Measurements from ENCODE around the gene NME3. TPM values are rescaled to one million over a fixed set of nuclear protein-coding genes. Genes with fewer than 3 reads are reported as not detected.
A peak's percentile ranks its signal among the peaks of the same experiment; 100 is the strongest.
"Not testable (repeated sequence)": the region's sequence is repeated elsewhere in the genome, so short reads cannot be mapped to it uniquely, and the experiment has no call there.

The NME3 gene
- polyA plus RNA-seq (ENCODE audit: insufficient read length in 4 of 4) = 10 to 100 TPM; 23.1 to 46.8 (median 37.7) TPM

DNA sequence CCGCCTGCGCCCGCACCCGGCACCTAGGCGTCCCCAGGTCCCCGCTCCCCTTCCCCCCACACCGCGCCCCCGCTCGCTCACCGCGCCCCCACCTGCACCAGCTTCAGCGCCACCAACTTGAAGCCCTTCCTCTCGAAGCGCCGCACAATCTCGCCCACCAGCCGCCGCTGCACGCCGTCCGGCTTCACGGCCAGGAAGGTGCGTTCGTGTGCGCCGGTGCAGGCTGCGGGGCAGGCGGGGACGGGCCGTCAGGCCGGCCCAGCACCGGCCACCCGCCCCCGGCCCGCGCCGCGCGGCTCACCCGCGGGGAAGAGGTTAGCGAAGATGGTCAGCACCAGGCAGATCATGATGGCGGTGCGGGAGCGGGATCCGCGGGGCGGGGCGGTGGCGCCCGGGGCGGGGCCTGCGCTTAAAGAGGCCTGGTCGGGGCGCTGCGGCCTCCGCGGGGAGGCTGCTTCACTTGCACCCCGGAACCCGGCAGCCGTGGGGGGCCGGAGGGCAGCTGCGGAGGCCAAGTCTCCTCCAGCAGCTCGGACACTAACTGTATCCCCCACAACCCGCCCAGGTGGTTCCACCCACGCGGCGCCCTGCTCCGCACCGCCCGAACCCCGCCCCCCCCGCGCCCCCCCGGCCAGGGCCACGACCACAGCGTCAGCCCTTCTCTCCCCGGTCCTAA lies at the start of gene NME3:
Gene NME3, minus strand, starts transcription at position 356 of the 676 bp plus-strand sequence. Its CDS starts 9 bp downstream, at position 347.
- DNase-seq (ENCODE audit: low read depth in 4 of 4, low spot score in 2 of 4) = no peak

GRCh38 chr16:1820946-1821290 lies 49.6 kb upstream of the NME3 start:
- no peak for DNase-seq (ENCODE audit: low read depth in 4 of 4, low spot score in 2 of 4)

DNA sequence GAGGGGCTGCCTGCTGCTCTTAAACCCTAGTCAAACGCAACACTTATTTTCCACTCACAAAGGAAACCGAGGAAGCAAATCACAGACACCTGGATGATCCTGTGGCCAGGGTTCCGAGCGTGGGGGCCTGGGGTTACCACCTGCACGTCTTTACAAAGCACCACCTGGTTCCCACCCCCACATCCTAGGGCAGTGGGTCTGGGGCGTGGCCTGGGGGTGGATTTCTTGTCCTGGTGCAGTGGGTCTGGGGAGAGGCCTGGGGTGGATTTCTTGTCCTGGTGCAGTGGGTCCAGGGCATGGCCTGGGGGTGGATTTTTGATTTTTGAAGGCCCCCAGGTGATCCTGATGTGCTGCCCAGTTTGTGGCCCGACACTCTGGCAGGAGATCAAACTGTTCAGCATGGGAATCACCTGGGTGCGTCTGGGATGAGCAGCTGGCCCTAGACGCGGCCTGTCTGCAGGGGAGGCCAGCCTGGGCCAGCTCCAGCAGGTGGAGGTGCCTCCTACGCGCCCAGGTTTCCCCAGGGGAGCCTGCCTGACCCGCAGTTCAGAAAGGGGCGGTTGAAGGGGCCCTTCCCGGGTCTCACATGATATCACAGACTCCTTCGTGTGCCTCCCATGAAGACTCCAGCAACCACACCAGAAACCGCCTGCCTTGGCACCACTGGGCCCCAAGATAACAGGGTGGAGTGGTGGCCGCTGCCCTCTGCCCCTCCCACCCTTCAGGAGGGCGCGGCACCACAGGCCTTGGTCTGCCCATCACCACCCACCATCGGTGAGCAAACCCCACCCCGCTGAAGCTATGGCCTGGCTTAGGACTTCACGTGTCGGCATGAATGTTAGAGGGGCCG lies 49.0 kb upstream of the NME3 start:
- DNase-seq (ENCODE audit: low read depth in 4 of 4, low spot score in 2 of 4) = no peak

- no peak for DNase-seq (ENCODE audit: low read depth in 4 of 4, low spot score in 2 of 4)
Measured at GRCh38 chr16:1819611-1820010, 48.3 kb upstream of the NME3 start.

GRCh38 chr16:1818873-1819525 lies 47.7 kb upstream of the NME3 start:
- no peak for DNase-seq (ENCODE audit: low read depth in 4 of 4, low spot score in 2 of 4)

- no peak for DNase-seq (ENCODE audit: low read depth in 4 of 4, low spot score in 2 of 4)
Measured at GRCh38 chr16:1818204-1818872, 47.0 kb upstream of the NME3 start.

DNA sequence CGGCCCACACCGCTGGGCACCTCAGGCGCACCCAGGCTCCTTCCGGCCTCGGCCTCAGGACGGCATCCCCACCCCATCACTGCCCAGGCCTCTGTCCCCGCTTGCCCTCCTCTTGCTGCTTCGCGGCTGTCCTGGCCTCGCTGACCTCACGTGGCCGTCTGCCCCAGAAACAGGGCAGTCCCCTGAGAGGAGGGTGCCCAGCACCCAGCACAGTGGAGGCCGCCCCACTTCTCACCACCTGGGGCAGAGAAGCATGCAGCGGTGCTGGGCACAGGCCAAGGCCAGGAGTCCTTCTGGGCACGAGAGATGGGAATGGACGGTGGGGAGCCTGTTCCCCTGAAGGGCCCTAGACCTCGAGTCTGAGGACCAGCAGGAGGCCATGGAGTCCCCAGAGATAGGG lies 46.4 kb upstream of the NME3 start:
- no peak for DNase-seq (ENCODE audit: low read depth in 4 of 4, low spot score in 2 of 4)

- no peak for DNase-seq (ENCODE audit: low read depth in 4 of 4, low spot score in 2 of 4)
Measured at GRCh38 chr16:1817276-1817589, 45.9 kb upstream of the NME3 start.

DNA sequence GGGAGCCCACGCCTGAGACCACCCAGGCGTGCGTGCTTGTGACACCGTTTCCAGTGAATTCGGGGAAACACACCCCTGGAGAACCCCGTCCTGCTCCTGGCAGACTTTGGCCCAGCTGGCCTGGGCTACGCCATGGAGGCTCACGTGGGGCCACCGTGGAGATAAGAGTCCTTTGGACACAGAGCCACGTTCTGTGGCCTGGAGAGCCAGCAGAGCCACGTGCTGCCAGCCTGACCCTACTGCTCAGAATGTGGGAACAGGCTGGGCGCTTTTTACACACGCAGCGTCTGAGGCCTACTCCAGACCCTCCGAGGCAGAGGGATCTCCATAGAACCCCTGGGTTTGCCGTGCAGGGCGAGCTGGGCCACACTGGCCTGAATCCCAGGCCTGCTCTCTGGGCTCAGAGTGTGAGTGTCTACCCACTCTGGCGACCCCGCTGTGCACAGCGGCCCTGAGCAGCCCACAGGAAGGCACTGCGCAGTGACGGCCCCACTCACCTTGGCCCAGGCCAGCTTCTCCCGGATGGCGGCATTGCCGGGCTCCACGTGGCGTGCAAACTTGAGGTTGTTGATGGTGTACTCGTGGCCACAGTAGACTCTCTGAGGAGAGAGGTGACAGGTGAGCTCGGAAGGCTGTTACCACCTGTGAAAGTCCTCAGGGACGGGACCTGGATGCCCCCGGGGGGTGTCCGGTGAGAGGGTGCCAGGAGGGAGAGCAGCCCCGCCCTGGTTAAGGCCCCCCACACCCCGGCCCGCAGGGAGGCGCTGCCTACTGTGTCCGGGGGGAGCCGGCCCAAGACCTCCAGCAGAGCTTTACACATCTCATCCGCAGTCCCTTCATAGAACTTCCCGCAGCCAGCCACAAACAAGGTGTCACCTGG lies 45.3 kb upstream of the NME3 start:
- DNase-seq (ENCODE audit: low read depth in 4 of 4, low spot score in 2 of 4) = no peak

DNA sequence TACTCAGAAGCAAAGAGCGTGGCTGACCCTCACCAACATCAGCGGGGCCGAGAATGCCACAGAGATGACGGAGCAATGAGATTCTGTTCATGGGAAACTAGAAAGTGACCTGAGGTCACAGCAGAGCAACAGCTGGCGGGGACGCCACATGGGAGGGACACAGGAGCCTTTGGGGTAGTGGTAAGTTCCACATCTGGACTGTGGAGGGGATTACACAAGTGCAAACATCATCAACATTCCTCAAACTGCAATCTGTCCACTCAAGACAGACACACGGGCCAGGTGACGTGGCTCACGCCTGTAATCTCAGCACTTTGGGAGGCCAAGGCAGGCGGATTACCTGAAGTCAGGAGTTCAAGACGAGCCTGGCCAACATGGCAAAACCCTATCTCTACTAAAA lies 44.1 kb upstream of the NME3 start:
- DNase-seq (ENCODE audit: low read depth in 4 of 4, low spot score in 2 of 4) = no peak

DNA sequence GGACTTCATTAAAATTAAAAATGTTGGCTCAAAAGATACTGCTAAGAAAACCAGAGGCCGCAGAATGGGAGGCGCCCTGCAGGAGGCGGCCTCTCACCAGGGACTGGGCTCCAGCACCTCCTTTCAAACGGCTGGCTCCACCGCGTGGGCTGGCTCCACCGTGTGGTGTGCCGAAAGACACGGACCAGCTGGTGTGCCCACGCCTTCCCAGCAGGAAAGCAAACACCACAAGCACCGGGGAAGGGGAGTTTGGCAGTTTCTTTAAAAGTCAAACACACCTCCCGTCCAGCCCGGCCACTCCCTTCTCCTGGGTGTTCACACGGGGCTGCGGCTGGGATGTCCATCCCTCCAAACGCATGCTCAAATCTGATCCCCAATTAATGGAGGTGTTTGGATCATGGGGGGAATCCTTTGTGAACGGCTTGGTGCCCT lies 41.4 kb upstream of the NME3 start:
- DNase-seq (ENCODE audit: low read depth in 4 of 4, low spot score in 2 of 4) = peak in 1 of 4 donors; percentile 58

DNA sequence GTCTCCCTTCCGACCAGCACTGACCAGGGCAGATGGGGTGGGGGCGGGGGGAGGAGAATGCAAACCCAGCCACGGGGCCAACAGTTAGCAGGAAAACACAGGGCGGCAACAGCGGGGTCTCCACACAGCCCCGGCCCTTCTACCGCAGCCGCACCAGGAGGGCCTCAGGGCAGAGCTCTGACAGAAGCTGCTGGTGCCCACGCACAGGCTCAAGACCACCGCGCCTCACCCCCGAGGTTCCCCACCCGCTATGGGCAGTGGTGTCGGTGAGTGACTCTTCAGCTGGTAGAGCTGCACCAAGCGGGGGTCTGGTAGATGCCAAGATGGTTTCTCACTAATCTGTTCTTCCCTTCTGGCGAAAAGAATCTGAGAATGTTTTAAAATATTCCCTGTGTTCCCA lies 39.2 kb upstream of the NME3 start:
- DNase-seq (ENCODE audit: low read depth in 4 of 4, low spot score in 2 of 4) = no peak

GRCh38 chr16:1810106-1810505 lies 38.8 kb upstream of the NME3 start:
- DNase-seq (ENCODE audit: low read depth in 4 of 4, low spot score in 2 of 4) = no peak

DNA sequence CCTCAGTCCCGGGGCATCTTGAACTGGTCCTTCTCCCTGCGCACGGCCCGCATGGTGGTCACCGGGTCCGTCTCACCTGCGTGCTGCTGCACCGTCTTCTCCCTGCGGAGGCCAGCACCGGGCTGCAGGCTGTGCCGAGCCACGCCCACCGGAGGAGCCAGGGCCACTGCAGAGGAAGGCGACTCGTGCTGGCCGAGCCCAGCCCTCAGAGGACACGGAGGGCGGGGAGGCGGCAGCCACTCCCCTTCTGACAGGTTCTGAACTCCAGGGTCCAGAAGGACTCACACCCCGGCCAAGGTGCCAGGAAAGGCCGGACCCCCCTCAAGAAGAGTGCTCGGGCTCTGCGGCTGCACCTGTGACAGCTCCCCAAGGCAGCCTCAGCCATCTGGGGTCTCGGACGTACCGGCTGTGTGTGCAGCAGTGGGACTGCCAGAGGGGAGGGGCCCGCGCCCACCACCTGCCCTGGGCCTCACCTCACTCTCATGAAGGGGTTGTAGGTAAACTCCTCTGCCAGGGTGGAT lies 38.0 kb upstream of the NME3 start:
- DNase-seq (ENCODE audit: low read depth in 4 of 4, low spot score in 2 of 4) = no peak

- DNase-seq (ENCODE audit: low read depth in 4 of 4, low spot score in 2 of 4) = no peak
Measured at GRCh38 chr16:1808691-1809090, 37.3 kb upstream of the NME3 start.

GRCh38 chr16:1807626-1808025 lies 36.3 kb upstream of the NME3 start:
- DNase-seq (ENCODE audit: low read depth in 4 of 4, low spot score in 2 of 4) = no peak

- no peak for DNase-seq (ENCODE audit: low read depth in 4 of 4, low spot score in 2 of 4)
Measured at GRCh38 chr16:1800701-1801100, 29.4 kb upstream of the NME3 start.

DNA sequence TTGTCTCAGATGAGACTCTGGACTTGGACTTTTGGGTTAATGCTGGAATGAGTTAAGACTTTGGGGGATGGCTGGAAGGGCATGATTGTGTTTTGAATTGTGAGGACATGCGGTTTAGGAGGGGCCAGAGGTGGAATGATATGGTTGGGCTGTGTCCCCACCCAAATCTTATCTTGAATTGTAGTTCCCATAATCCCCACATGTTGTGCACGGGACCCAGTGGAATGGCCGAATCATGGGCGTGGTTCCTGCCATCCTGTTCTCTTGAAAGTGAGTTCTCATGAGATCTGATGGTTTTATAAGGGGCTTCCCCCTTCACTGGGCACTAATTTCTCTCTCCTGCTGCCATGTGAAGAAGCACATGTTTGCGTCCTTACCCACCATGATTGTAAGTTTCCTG lies 27.9 kb upstream of the NME3 start:
- DNase-seq (ENCODE audit: low read depth in 4 of 4, low spot score in 2 of 4) = not testable (repeated sequence)

- DNase-seq (ENCODE audit: low read depth in 4 of 4, low spot score in 2 of 4) = no peak
Measured at GRCh38 chr16:1794908-1795666, 23.7 kb upstream of the NME3 start.

All from left renal cortex interstitium (tissue), 4 donors.